Measurements from ENCODE around the gene SRBD1. TPM values are rescaled to one million over a fixed set of nuclear protein-coding genes. Genes with fewer than 3 reads are reported as not detected.

The SRBD1 gene
- total and polyA plus RNA-seq, 2 of the 8 experiments (the other 6 are each of a cell fraction or from before 2014, with no cell fraction given), result 4.6 to 20.0 TPM

GRCh38 chr2:45611020-45611859 is at the start of gene SRBD1 (continued):
- TF ChIP-seq CHD1 (IDR thresholded peaks at IDR 0.05; ENCODE audit: low read depth, low read length), result no peak
- no peak for TF ChIP-seq BRCA1 (IDR thresholded peaks at IDR 0.05; ENCODE audit: low read depth, low read length)
- no peak for TF ChIP-seq JUN (IDR thresholded peaks at IDR 0.05; ENCODE audit: low read depth, low read length)
- TF ChIP-seq SP2 (IDR thresholded peaks at IDR 0.05; ENCODE audit: low read length), result no peak
- TF ChIP-seq KDM4A (IDR thresholded peaks at IDR 0.05; ENCODE audit: low read depth, low read length, severe bottlenecking), result peak; percentile 29
- no peak for TF ChIP-seq USF2 (IDR thresholded peaks at IDR 0.05; ENCODE audit: low read length)
- TF ChIP-seq EGR1 (IDR thresholded peaks at IDR 0.05; ENCODE audit: borderline replicate concordance, low read depth, low read length), result peak; percentile 57; the same call in 1 of the 2 replicates
- peak; percentile 64 for TF ChIP-seq PHF8 (conservative IDR thresholded peaks at IDR 0.05; ENCODE audit: low read depth, low read length)
- TF ChIP-seq RXRA (IDR thresholded peaks at IDR 0.05; ENCODE audit: insufficient read depth, low read depth, low read length), result no peak
- no peak for TF ChIP-seq HDAC6 (IDR thresholded peaks at IDR 0.05; ENCODE audit: low read depth, low read length)
- TF ChIP-seq JUND (IDR thresholded peaks at IDR 0.05; ENCODE audit: low read length), result no peak
- TF ChIP-seq SP1 (IDR thresholded peaks at IDR 0.05; ENCODE audit: low read depth, low read length), result no peak
- no peak for TF ChIP-seq KDM1A (IDR thresholded peaks at IDR 0.05; ENCODE audit: borderline replicate concordance, low read length)
- peak; percentile 77 for TF ChIP-seq MAX (IDR thresholded peaks at IDR 0.05)
- peak; percentile 63; the same call in 1 of the 2 replicates for TF ChIP-seq TBP (IDR thresholded peaks at IDR 0.05; ENCODE audit: low read depth, low read length)
- TF ChIP-seq POLR2AphosphoS5 (IDR thresholded peaks at IDR 0.05; ENCODE audit: low read depth, low read length), result peak; percentile 81; the same call in 1 of the 2 replicates
- TF ChIP-seq SP4 (IDR thresholded peaks at IDR 0.05; ENCODE audit: low read length), result peak; percentile 49; the same call in 1 of the 2 replicates
- peak; percentile 77 for TF ChIP-seq E2F6 (IDR thresholded peaks at IDR 0.05)
- TF ChIP-seq POLR2A (IDR thresholded peaks at IDR 0.05; ENCODE audit: control extremely low read depth in 1 of 2, low read depth in 2 of 2, low read length in 2 of 2), result peak; percentile 39 to 81
- TF ChIP-seq GABPA (IDR thresholded peaks at IDR 0.05; ENCODE audit: borderline replicate concordance, insufficient read depth, low read length), result peak; percentile 97
- no peak for TF ChIP-seq TCF12 (IDR thresholded peaks at IDR 0.05; ENCODE audit: low read depth, low read length)
- no peak for TF ChIP-seq RBBP5 (IDR thresholded peaks at IDR 0.05; ENCODE audit: borderline replicate concordance, low read depth, low read length)
- TF ChIP-seq TAF1 (IDR thresholded peaks at IDR 0.05; ENCODE audit: low read depth, low read length), result peak; percentile 79
- no peak for TF ChIP-seq FOSL1 (IDR thresholded peaks at IDR 0.05; ENCODE audit: insufficient read depth, low read depth, low read length)

Data from H1 (cell line).